ENCODE measurements around the gene ZBTB5.
"Not testable (repeated sequence)": the region's sequence is repeated elsewhere in the genome, so short reads cannot be mapped to it uniquely, and the experiment has no call there.

ZBTB5 gene

GRCh38 chr9:37465249-37466036 lies at the start of gene ZBTB5:
Gene ZBTB5 (minus strand): TSS chr9:37465450. CDS start chr9:37442551, 22,899 bp downstream.
- peak within 1 kb of the TSS; percentile 77 for H2AFZ ChIP-seq (ENCODE audit: low read depth, low read length, severe bottlenecking)
- TF ChIP-seq CTCF (IDR thresholded peaks at IDR 0.05; ENCODE audit: insufficient read depth, low read length, poor library complexity, severe bottlenecking) (no peak), EZH2phosphoT487 (conservative IDR thresholded peaks at IDR 0.05; ENCODE audit: low read length) (no peak)
- peak within 1 kb of the TSS; percentile 91 for H3K4me2 ChIP-seq (ENCODE audit: low read depth, low read length, poor library complexity, severe bottlenecking)
- no peaks in the 10 kb centered on the region for H3K36me3 ChIP-seq (ENCODE audit: low read length)
- no peaks in the 10 kb centered on the region for H3K27me3 ChIP-seq (ENCODE audit: low read length)
- H3K9me3 ChIP-seq (ENCODE audit: insufficient read depth, low read length), result no peaks in the 10 kb centered on the region
- peak within 1 kb of the TSS; percentile 84 for H3K27ac ChIP-seq (ENCODE audit: low read depth, low read length)
- peaks cover 8% of the 10 kb centered on the region; the same call in 1 of the 2 replicates for H3F3A ChIP-seq (ENCODE audit: insufficient read depth)
- peak within 1 kb of the TSS; percentile 86 for H3K9ac ChIP-seq (ENCODE audit: low read length)
- H3K79me2 ChIP-seq (ENCODE audit: insufficient read depth, low read length), result peaks cover 44% of the 10 kb centered on the region
- H3K4me3 ChIP-seq (ENCODE audit: insufficient read depth, low read length, poor library complexity, severe bottlenecking), result peak within 1 kb of the TSS; percentile 71
- H3K9me2 ChIP-seq (replicated peaks; ENCODE audit: insufficient read depth, low read length), result no peaks in the 10 kb centered on the region
- peaks cover 11% of the 10 kb centered on the region; the same call in 1 of the 2 replicates for H4K20me1 ChIP-seq (ENCODE audit: low read depth, low read length)

GRCh38 chr9:37514999-37515398 lies 49.7 kb upstream of the ZBTB5 start:
- Histone ChIP-seq H3K27ac (ENCODE audit: low read depth, low read length) (no peak overlapping the region), H3K9me2 (replicated peaks; ENCODE audit: insufficient read depth, low read length) (no peaks in the 10 kb centered on the region), H3K27me3 (ENCODE audit: low read length) (no peaks in the 10 kb centered on the region), H3K4me2 (ENCODE audit: low read depth, low read length, poor library complexity, severe bottlenecking) (no peak overlapping the region), H3K79me2 (ENCODE audit: insufficient read depth, low read length) (no peaks in the 10 kb centered on the region), H3K9ac (ENCODE audit: low read length) (no peak overlapping the region), H3K9me3 (ENCODE audit: insufficient read depth, low read length) (no peaks in the 10 kb centered on the region), H3K36me3 (ENCODE audit: low read length) (no peaks in the 10 kb centered on the region), H3K4me3 (ENCODE audit: insufficient read depth, low read length, poor library complexity, severe bottlenecking) (no peak overlapping the region), H4K20me1 (ENCODE audit: low read depth, low read length) (no peaks in the 10 kb centered on the region), H3F3A (ENCODE audit: insufficient read depth) (peaks cover 8% of the 10 kb centered on the region; the same call in 1 of the 2 replicates), H2AFZ (ENCODE audit: low read depth, low read length, severe bottlenecking) (no peak overlapping the region)
- TF ChIP-seq EZH2phosphoT487 (conservative IDR thresholded peaks at IDR 0.05; ENCODE audit: low read length) (no peak), CTCF (IDR thresholded peaks at IDR 0.05; ENCODE audit: insufficient read depth, low read length, poor library complexity, severe bottlenecking) (no peak)

- H2AFZ ChIP-seq (ENCODE audit: low read depth, low read length, severe bottlenecking); H3K27ac ChIP-seq (ENCODE audit: low read depth, low read length); H3K4me3 ChIP-seq (ENCODE audit: insufficient read depth, low read length, poor library complexity, severe bottlenecking); H3K36me3 ChIP-seq (ENCODE audit: low read length); H3K79me2 ChIP-seq (ENCODE audit: insufficient read depth, low read length); H3K9ac ChIP-seq (ENCODE audit: low read length); H3K27me3 ChIP-seq (ENCODE audit: low read length); H3K9me3 ChIP-seq (ENCODE audit: insufficient read depth, low read length); H4K20me1 ChIP-seq (ENCODE audit: low read depth, low read length); H3K4me2 ChIP-seq (ENCODE audit: low read depth, low read length, poor library complexity, severe bottlenecking); H3K9me2 ChIP-seq (replicated peaks; ENCODE audit: insufficient read depth, low read length): not testable (repeated sequence)
- H3F3A ChIP-seq (ENCODE audit: insufficient read depth), result peaks cover 12% of the 10 kb centered on the region; the same call in 1 of the 2 replicates
Measured at GRCh38 chr9:37514415-37514814, 49.2 kb upstream of the ZBTB5 start.

GRCh38 chr9:37512437-37512836 lies 47.2 kb upstream of the ZBTB5 start:
- TF ChIP-seq EZH2phosphoT487 (conservative IDR thresholded peaks at IDR 0.05; ENCODE audit: low read length), result no peak
- TF ChIP-seq CTCF (IDR thresholded peaks at IDR 0.05; ENCODE audit: insufficient read depth, low read length, poor library complexity, severe bottlenecking), result no peak
- no peaks in the 10 kb centered on the region for H3K36me3 ChIP-seq (ENCODE audit: low read length)

More at GRCh38 chr9:37512437-37512836, 47.2 kb upstream of the ZBTB5 start:
- Histone ChIP-seq H3K9me2 (replicated peaks; ENCODE audit: insufficient read depth, low read length) (no peaks in the 10 kb centered on the region), H2AFZ (ENCODE audit: low read depth, low read length, severe bottlenecking) (no peak overlapping the region), H3K9me3 (ENCODE audit: insufficient read depth, low read length) (no peaks in the 10 kb centered on the region), H3K4me2 (ENCODE audit: low read depth, low read length, poor library complexity, severe bottlenecking) (no peak overlapping the region), H4K20me1 (ENCODE audit: low read depth, low read length) (no peaks in the 10 kb centered on the region), H3F3A (ENCODE audit: insufficient read depth) (peaks cover 12% of the 10 kb centered on the region; the same call in 1 of the 2 replicates), H3K27ac (ENCODE audit: low read depth, low read length) (no peak overlapping the region), H3K27me3 (ENCODE audit: low read length) (no peaks in the 10 kb centered on the region), H3K4me3 (ENCODE audit: insufficient read depth, low read length, poor library complexity, severe bottlenecking) (no peak overlapping the region), H3K9ac (ENCODE audit: low read length) (no peak overlapping the region), H3K79me2 (ENCODE audit: insufficient read depth, low read length) (no peaks in the 10 kb centered on the region)
